HepG2 (cell line): ENCODE results near the gene KRTAP13-1. TPM values are rescaled to one million over a fixed set of nuclear protein-coding genes. Genes with fewer than 3 reads are reported as not detected.

Source experiments
- ATAC-seq: fragments of 200-7000 bp; cut with Tn5 transposase; 3 replicates; pipeline ENCODE4 v1.9.1; 2020; ENCODE audit warnings: mild to moderate bottlenecking, moderate library complexity
- BruUV-seq: library from RNA; stranded (reverse); fragments of 400-500 nt; replicated peaks from 2 replicates; lab custom pipeline; 2021; lab: Mats Ljungman, UMichigan
- CTCF ChIA-PET: fragments of 300-600 bp; formaldehyde crosslinking; extraction: SDS; loops from one replicate; lab custom pipeline; 2021; ENCODE audit warnings: low total read pairs, inconsistent platforms, low intra/inter-chr PET ratio; lab: Yijun Ruan, JAX
- POLR2A ChIA-PET: fragments of 350-600 bp; sonication (Branson Sonifier 250); formaldehyde crosslinking; loops from one replicate; lab custom pipeline; 2020; ENCODE audit warnings: antibody characterized with exemption, inconsistent platforms; lab: Yijun Ruan, JAX
- DNase-seq: peaks from one replicate; pipeline ENCODE4 v3.0.0-alpha.2; 2015; ENCODE audit warnings: low spot score
- FAIRE-seq: peaks from 3 replicates; lab custom pipeline; 2011; peaks lifted over from hg19 to GRCh38; lab: Jason Lieb, UNC
- H2AFZ ChIP-seq: one replicate; pipeline ENCODE4 v1.6.1; 2011; ENCODE audit warnings: low read length, inconsistent platforms
- H3K27ac ChIP-seq: fragments of 300-600 bp; 3 replicates; pipeline ENCODE4 v1.8.0; 2011; ENCODE audit warnings: mixed run types, mild to moderate bottlenecking, mixed read lengths, low read length, inconsistent platforms; ENCODE audit not compliant: insufficient read depth; ENCODE audit errors: extremely low read length
- H3K27me3 ChIP-seq, 2 experiments: fragments of 200-600 bp in 1 of 2; 2 replicates in 1 of 2; 3 replicates in 1 of 2; pipeline versions ENCODE4 v1.6.0 to v1.8.0; 2011; ENCODE audit warnings: low read length in 2 of 2, mild to moderate bottlenecking in 2 of 2, moderate library complexity in 2 of 2, inconsistent platforms in 1 of 2; ENCODE audit not compliant: insufficient read depth in 2 of 2, control insufficient read depth in 1 of 2
- H3K36me3 ChIP-seq, 2 experiments: fragments of 200-600 bp in 1 of 2; replicated peaks in 1 of 2; 2 replicates in 1 of 2; 3 replicates in 1 of 2; pipeline versions ENCODE4 v1.5.1 to v1.8.0; 2011; ENCODE audit warnings: low read length in 2 of 2, inconsistent platforms in 1 of 2; ENCODE audit not compliant: insufficient read depth in 2 of 2, control insufficient read depth in 1 of 2
- H3K4me1 ChIP-seq: 2 replicates; pipeline ENCODE4 v1.5.1; 2012; ENCODE audit warnings: low read length, inconsistent platforms; ENCODE audit not compliant: insufficient read depth
- H3K4me2 ChIP-seq: 2 replicates; pipeline ENCODE4 v1.6.0; 2011; ENCODE audit warnings: low read depth, low read length, inconsistent platforms
- H3K4me3 ChIP-seq, 3 experiments: fragments of 200-600 bp in 1 of 3; sonication (generic), shearing (Covaris generic) in 1 of 3; replicated peaks in 1 of 3; 2 replicates each; pipeline ENCODE4 v1.5.1; 2011 to 2016; ENCODE audit warnings: low read length in 3 of 3, inconsistent platforms in 2 of 3, low read depth in 2 of 3, mild to moderate bottlenecking in 2 of 3, control low read depth in 1 of 3, mixed read lengths in 1 of 3; ENCODE audit not compliant: insufficient read depth in 1 of 3
- H3K79me2 ChIP-seq: one replicate; pipeline ENCODE4 v1.6.1; 2011; ENCODE audit warnings: low read length, inconsistent platforms; ENCODE audit not compliant: insufficient read depth
- H3K9ac ChIP-seq: 2 replicates; pipeline ENCODE4 v1.6.0; 2011; ENCODE audit warnings: mild to moderate bottlenecking, low read depth, low read length, inconsistent platforms; ENCODE audit not compliant: insufficient read depth
- H3K9me3 ChIP-seq: 2 replicates; pipeline ENCODE4 v1.5.1; 2012; ENCODE audit warnings: mild to moderate bottlenecking, low read length
- H4K20me1 ChIP-seq: 2 replicates; pipeline ENCODE4 v1.6.0; 2011; ENCODE audit warnings: inconsistent platforms, mild to moderate bottlenecking, low read length, moderate library complexity; ENCODE audit not compliant: insufficient read depth
- CENPX ChIP-seq: sonication (generic); formaldehyde crosslinking; IDR thresholded peaks from 2 replicates; pipeline ENCODE4 v1.9.0; 2021; ENCODE audit warnings: mild to moderate bottlenecking, missing genetic modification reagents, moderate library complexity
- KDM5A ChIP-seq: fragments of 200-600 bp; sonication (generic); IDR thresholded peaks from 2 replicates; pipeline ENCODE4 v1.7.0; 2018; ENCODE audit warnings: antibody characterized with exemption, mild to moderate bottlenecking, low read length, borderline replicate concordance
- MIXL1 ChIP-seq: IDR thresholded peaks from 2 replicates; pipeline ENCODE4 v1.6.1; 2016
- SIX4 ChIP-seq: sonication (generic); formaldehyde crosslinking; IDR thresholded peaks from 2 replicates; pipeline ENCODE4 v1.4.0; 2020; ENCODE audit warnings: missing genetic modification reagents
- SMC3 ChIP-seq: IDR thresholded peaks from 2 replicates; pipeline ENCODE4 v1.6.1; 2011; ENCODE audit warnings: low read length, improper control_type of control experiment
- ZNF441 ChIP-seq: sonication (generic); formaldehyde crosslinking; IDR thresholded peaks from 2 replicates; pipeline ENCODE4 v1.7.0; 2021; ENCODE audit warnings: missing genetic modification reagents, borderline replicate concordance
- ZNF547 ChIP-seq: sonication (generic); formaldehyde crosslinking; IDR thresholded peaks from 2 replicates; pipeline ENCODE4 v1.5.1; 2020; ENCODE audit warnings: mild to moderate bottlenecking, missing genetic modification reagents
- ZNF607 ChIP-seq: sonication (generic); formaldehyde crosslinking; IDR thresholded peaks from 2 replicates; pipeline ENCODE4 v1.5.1; 2020; ENCODE audit warnings: missing genetic modification reagents, mild to moderate bottlenecking, borderline replicate concordance
- WGBS: methylation state at CpG from one replicate; pipeline ENCODE4 v1.1.6; 2017; ENCODE audit warnings: low lambda C conversion rate; 5-methylcytosine and 5-hydroxymethylcytosine counted together
- in situ Hi-C: cut with HindIII; loops from 2 replicates; pipeline ENCODE4 v1.10.0; 2017; ENCODE audit warnings: low pct_unique_long_range_greater_than_20kb; ENCODE audit not compliant: extremely low pct_ligation_motif_present
- intact Hi-C: fragments of 100-400 bp; cut with micrococcal nuclease; formaldehyde crosslinking; loops from one replicate; pipeline ENCODE4 v1.10.0; 2022; ENCODE audit not compliant: unreplicated experiment
- polyA plus RNA-seq, 8 experiments: library from polyadenylated mRNA; depleted of rRNA in 3 of 8; stranded (reverse) in 7 of 8; unstranded in 1 of 8; fragments of >200 nt; fragmentation: Illumina TruSeq in 4 of 8; extraction: Trizol in 4 of 8; gene quantifications; 2 replicates each; pipeline versions ENCODE4 v1.2.1 to v1.2.3, GENCODE V29; 2011 to 2016; ENCODE audit warnings: low read depth in 4 of 8, missing spikeins in 1 of 8, mixed read lengths in 1 of 8; ENCODE audit not compliant: insufficient read depth in 1 of 8
- total RNA-seq, 5 experiments: library from RNA; depleted of rRNA; stranded (reverse); fragments of >200 nt; fragmentation: Illumina TruSeq; extraction: Trizol; gene quantifications; 2 replicates each; pipeline ENCODE4 v1.2.3, GENCODE V29; 2016; ENCODE audit warnings: low read depth in 1 of 5
- TF ChIP-seq, protein P1 (sequence below): sonication (generic); formaldehyde crosslinking; IDR thresholded peaks from 2 replicates; pipeline ENCODE4 v1.5.1; 2020; ENCODE audit warnings: missing genetic modification reagents, mild to moderate bottlenecking, borderline replicate concordance
- TF ChIP-seq, protein P2 (sequence below): sonication (generic); formaldehyde crosslinking; IDR thresholded peaks from 2 replicates; pipeline ENCODE4 v1.8.1; 2022; ENCODE audit warnings: mild to moderate bottlenecking, missing genetic modification reagents
- TF ChIP-seq, protein P3 (sequence below): fragments of 450-650 bp; IDR thresholded peaks from 2 replicates; pipeline ENCODE4 v1.6.1; 2016
- TF ChIP-seq, protein P4 (sequence below): IDR thresholded peaks from 2 replicates; pipeline ENCODE4 v1.4.0; 2020; ENCODE audit warnings: mild to moderate bottlenecking, missing genetic modification reagents
- TF ChIP-seq, protein P5 (sequence below): sonication (generic); formaldehyde crosslinking; IDR thresholded peaks from 2 replicates; pipeline ENCODE4 v1.4.0; 2020; ENCODE audit warnings: missing genetic modification reagents

Gene KRTAP13-1
- total and polyA plus RNA-seq, 2 of the 13 experiments (the other 11 are each of a cell fraction or from before 2014, with no cell fraction given) = not detected

DNA sequence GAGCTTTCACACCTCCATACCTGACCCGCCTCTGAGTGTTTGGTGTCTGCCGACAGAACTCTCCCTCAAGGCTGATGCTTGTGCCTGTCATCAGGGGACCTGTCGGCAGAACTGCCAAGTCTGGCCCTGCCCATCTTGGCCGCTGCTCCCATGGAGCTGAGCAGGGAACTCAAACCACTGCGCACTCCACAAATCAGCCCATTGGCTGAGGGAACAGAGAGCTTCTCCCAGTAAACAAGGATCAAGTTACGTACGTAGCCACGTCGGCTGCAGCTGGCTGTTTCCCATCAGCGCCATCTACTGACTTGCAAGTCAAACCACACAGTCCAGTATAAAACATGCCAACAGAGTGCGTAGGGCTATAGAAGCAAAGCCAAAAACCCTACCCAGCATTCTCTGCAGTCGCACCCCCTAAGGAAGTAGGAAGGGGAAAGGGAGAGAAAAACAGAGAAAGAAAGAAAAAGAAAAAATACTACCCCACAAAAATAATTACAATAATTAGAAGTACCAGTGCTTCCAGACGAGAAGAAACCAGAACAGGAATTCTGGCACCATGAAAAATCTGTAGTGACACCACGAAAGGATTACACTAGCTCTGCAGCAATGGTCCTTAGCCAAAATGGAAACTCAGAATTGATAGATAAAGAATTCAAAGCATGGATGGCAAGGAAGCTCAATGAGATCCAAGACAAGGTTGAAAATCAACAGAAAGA lies 13.1 kb downstream of the KRTAP13-1 start (continued):
- TF ChIP-seq, protein P1, sequence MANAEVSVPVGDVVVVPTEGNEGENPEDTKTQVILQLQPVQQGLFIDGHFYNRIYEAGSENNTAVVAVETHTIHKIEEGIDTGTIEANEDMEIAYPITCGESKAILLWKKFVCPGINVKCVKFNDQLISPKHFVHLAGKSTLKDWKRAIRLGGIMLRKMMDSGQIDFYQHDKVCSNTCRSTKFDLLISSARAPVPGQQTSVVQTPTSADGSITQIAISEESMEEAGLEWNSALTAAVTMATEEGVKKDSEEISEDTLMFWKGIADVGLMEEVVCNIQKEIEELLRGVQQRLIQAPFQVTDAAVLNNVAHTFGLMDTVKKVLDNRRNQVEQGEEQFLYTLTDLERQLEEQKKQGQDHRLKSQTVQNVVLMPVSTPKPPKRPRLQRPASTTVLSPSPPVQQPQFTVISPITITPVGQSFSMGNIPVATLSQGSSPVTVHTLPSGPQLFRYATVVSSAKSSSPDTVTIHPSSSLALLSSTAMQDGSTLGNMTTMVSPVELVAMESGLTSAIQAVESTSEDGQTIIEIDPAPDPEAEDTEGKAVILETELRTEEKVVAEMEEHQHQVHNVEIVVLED (CRISPR knock-in tag) = peak; percentile 30; the same call in 1 of the 2 replicates
- peak; percentile 64; the same call in 1 of the 2 replicates for TF ChIP-seq SIX4 (CRISPR knock-in tag)
- TF ChIP-seq SMC3 = peak; percentile 14; the same call in 1 of the 2 replicates
- no peak for TF ChIP-seq MIXL1 (CRISPR knock-in tag)
- TF ChIP-seq ZNF441 = no peak
- TF ChIP-seq, all 625 proteins: peak for 8

DNA sequence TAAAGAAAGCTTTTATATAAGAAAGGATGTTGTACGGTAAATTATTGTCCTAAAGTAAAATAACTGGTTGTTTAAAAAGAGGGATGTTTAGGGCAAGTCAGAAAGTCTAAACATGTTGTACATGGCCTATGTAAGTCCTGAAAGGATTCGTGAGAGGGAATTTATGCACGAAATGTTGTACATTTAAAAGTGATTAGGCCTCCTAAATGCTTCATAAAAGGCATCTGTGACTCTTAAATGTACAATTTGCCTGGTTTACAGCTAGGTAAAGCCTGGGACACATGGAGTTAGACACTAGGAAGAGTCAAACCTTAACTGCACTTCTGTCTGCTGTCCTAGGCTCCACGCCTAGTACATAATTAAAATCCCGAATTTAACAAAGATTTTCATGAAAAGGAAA lies 20.2 kb downstream of the KRTAP13-1 start:
- POLR2A ChIA-PET = no interaction called here
- H3K9ac ChIP-seq = no peak overlapping the region
- no peaks in the 10 kb centered on the region for H3K36me3 ChIP-seq
- no peak overlapping the region for H2AFZ ChIP-seq
- H3K27me3 ChIP-seq = no peaks in the 10 kb centered on the region
- no peak for FAIRE-seq
- in situ Hi-C loops = no loop called here
- H3K4me3 ChIP-seq = no peak overlapping the region
- no peaks in the 10 kb centered on the region for H3K4me1 ChIP-seq
- H3K4me2 ChIP-seq = no peak overlapping the region
- intact Hi-C loops = no loop called here
- ATAC-seq = no peak
- no peaks in the 10 kb centered on the region for H3K79me2 ChIP-seq
- H4K20me1 ChIP-seq = no peaks in the 10 kb centered on the region
- WGBS = 1% methylated on average over 5 of the region's 5 CpGs
- no peak overlapping the region for H3K27ac ChIP-seq
- H3K9me3 ChIP-seq = peaks cover 83% of the 10 kb centered on the region
- CTCF ChIA-PET = no interaction called here
- BruUV-seq = no TSS peak
- no peak for DNase-seq
- TF ChIP-seq, protein P2, sequence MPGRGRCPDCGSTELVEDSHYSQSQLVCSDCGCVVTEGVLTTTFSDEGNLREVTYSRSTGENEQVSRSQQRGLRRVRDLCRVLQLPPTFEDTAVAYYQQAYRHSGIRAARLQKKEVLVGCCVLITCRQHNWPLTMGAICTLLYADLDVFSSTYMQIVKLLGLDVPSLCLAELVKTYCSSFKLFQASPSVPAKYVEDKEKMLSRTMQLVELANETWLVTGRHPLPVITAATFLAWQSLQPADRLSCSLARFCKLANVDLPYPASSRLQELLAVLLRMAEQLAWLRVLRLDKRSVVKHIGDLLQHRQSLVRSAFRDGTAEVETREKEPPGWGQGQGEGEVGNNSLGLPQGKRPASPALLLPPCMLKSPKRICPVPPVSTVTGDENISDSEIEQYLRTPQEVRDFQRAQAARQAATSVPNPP (CRISPR knock-in tag) = no peak
- TF ChIP-seq, protein P3, sequence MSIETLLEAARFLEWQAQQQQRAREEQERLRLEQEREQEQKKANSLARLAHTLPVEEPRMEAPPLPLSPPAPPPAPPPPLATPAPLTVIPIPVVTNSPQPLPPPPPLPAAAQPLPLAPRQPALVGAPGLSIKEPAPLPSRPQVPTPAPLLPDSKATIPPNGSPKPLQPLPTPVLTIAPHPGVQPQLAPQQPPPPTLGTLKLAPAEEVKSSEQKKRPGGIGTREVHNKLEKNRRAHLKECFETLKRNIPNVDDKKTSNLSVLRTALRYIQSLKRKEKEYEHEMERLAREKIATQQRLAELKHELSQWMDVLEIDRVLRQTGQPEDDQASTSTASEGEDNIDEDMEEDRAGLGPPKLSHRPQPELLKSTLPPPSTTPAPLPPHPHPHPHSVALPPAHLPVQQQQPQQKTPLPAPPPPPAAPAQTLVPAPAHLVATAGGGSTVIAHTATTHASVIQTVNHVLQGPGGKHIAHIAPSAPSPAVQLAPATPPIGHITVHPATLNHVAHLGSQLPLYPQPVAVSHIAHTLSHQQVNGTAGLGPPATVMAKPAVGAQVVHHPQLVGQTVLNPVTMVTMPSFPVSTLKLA = no peak
- TF ChIP-seq, protein P4, sequence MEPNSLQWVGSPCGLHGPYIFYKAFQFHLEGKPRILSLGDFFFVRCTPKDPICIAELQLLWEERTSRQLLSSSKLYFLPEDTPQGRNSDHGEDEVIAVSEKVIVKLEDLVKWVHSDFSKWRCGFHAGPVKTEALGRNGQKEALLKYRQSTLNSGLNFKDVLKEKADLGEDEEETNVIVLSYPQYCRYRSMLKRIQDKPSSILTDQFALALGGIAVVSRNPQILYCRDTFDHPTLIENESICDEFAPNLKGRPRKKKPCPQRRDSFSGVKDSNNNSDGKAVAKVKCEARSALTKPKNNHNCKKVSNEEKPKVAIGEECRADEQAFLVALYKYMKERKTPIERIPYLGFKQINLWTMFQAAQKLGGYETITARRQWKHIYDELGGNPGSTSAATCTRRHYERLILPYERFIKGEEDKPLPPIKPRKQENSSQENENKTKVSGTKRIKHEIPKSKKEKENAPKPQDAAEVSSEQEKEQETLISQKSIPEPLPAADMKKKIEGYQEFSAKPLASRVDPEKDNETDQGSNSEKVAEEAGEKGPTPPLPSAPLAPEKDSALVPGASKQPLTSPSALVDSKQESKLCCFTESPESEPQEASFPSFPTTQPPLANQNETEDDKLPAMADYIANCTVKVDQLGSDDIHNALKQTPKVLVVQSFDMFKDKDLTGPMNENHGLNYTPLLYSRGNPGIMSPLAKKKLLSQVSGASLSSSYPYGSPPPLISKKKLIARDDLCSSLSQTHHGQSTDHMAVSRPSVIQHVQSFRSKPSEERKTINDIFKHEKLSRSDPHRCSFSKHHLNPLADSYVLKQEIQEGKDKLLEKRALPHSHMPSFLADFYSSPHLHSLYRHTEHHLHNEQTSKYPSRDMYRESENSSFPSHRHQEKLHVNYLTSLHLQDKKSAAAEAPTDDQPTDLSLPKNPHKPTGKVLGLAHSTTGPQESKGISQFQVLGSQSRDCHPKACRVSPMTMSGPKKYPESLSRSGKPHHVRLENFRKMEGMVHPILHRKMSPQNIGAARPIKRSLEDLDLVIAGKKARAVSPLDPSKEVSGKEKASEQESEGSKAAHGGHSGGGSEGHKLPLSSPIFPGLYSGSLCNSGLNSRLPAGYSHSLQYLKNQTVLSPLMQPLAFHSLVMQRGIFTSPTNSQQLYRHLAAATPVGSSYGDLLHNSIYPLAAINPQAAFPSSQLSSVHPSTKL (CRISPR knock-in tag) = no peak
- TF ChIP-seq, protein P5, sequence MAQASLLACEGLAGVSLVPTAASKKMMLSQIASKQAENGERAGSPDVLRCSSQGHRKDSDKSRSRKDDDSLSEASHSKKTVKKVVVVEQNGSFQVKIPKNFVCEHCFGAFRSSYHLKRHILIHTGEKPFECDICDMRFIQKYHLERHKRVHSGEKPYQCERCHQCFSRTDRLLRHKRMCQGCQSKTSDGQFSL = no peak
- TF ChIP-seq CENPX (CRISPR knock-in tag) = no peak
- TF ChIP-seq KDM5A = no peak
- TF ChIP-seq ZNF607 (CRISPR knock-in tag) = no peak
- no peak for TF ChIP-seq ZNF547 (CRISPR knock-in tag)
